SU-DHL-6 (cell line): ENCODE data around the gene ANKRD13D.

Source experiments
- H2AFZ ChIP-seq: fragments of 200-600 bp; sonication (generic); 2 replicates; pipeline ENCODE4 v1.6.1; 2014; ENCODE audit warnings: low read depth, mild to moderate bottlenecking, moderate library complexity, mixed read lengths, antibody characterized with exemption, low read length; ENCODE audit not compliant: severe bottlenecking
- H3F3A ChIP-seq: fragments of 200-600 bp; shearing (Covaris generic); 2 replicates; pipeline ENCODE4 v1.6.0; 2016; ENCODE audit warnings: antibody characterized with exemption, mild to moderate bottlenecking; ENCODE audit not compliant: insufficient read depth
- H3K27ac ChIP-seq: fragments of 200-600 bp; sonication (generic); 2 replicates; pipeline ENCODE4 v1.5.1; 2016; ENCODE audit warnings: low read depth, mild to moderate bottlenecking, low read length, moderate library complexity, mixed read lengths
- H3K27me3 ChIP-seq: fragments of 200-600 bp; sonication (generic), shearing (Covaris generic); 2 replicates; pipeline ENCODE4 v1.6.0; 2014; ENCODE audit warnings: mild to moderate bottlenecking, low read length
- H3K36me3 ChIP-seq: fragments of 200-600 bp; sonication (generic); 2 replicates; pipeline ENCODE4 v1.6.1; 2014; ENCODE audit warnings: mild to moderate bottlenecking, low read length, mixed read lengths
- H3K4me2 ChIP-seq: fragments of 300-600, 200-600 bp; shearing (Covaris generic), sonication (generic); 2 replicates; pipeline ENCODE4 v1.6.0; 2014; ENCODE audit warnings: low read length, low read depth, mild to moderate bottlenecking; ENCODE audit not compliant: poor library complexity, severe bottlenecking
- H3K4me3 ChIP-seq: fragments of 200-600 bp; sonication (generic); 2 replicates; pipeline ENCODE4 v1.5.1; 2014; ENCODE audit warnings: antibody characterized with exemption, low read length, mild to moderate bottlenecking, mixed read lengths; ENCODE audit not compliant: insufficient read depth, poor library complexity, severe bottlenecking
- H3K79me2 ChIP-seq: fragments of 200-600 bp; sonication (generic); 2 replicates; pipeline ENCODE4 v1.6.1; 2014; ENCODE audit warnings: mild to moderate bottlenecking, low read length, moderate library complexity; ENCODE audit not compliant: insufficient read depth
- H3K9ac ChIP-seq: fragments of 200-600 bp; sonication (generic); 2 replicates; pipeline ENCODE4 v1.7.0; 2014; ENCODE audit warnings: mild to moderate bottlenecking, low read length
- H3K9me2 ChIP-seq: fragments of 200-600 bp; sonication (generic); replicated peaks from 2 replicates; pipeline ENCODE4 v1.6.1; 2014; ENCODE audit warnings: low read length; ENCODE audit not compliant: insufficient read depth
- H3K9me3 ChIP-seq: fragments of 200-600 bp; sonication (generic); 2 replicates; pipeline ENCODE4 v1.6.1; 2014; ENCODE audit warnings: low read length, mixed read lengths; ENCODE audit not compliant: insufficient read depth
- H4K20me1 ChIP-seq: fragments of 200-600 bp; sonication (generic); 2 replicates; pipeline ENCODE4 v1.6.1; 2014; ENCODE audit warnings: low read depth, mild to moderate bottlenecking, antibody characterized with exemption, low read length, moderate library complexity, mixed read lengths
- CTCF ChIP-seq: fragments of 200-600 bp; sonication (generic); IDR thresholded peaks from one replicate; pipeline ENCODE4 v1.5.1; 2017; ENCODE audit warnings: antibody characterized with exemption, mild to moderate bottlenecking, low read length, moderate library complexity; ENCODE audit not compliant: insufficient read depth, poor library complexity, severe bottlenecking
- EZH2phosphoT487 ChIP-seq: fragments of 200-600 bp; sonication (generic), shearing (Covaris generic); conservative IDR thresholded peaks from 2 replicates; pipeline ENCODE4 v1.6.1; 2018; ENCODE audit warnings: mild to moderate bottlenecking, antibody characterized with exemption, low read length, moderate library complexity, mixed read lengths

ANKRD13D gene

GRCh38 chr11:67314218-67314617, 25.1 kb downstream of the ANKRD13D start:
- H3K9me2 ChIP-seq: no peaks in the 10 kb centered on the region
- H3K9ac ChIP-seq: no peak overlapping the region
- H3K36me3 ChIP-seq: no peaks in the 10 kb centered on the region
- H3K4me3 ChIP-seq: no peak overlapping the region
- no peak overlapping the region for H3K27ac ChIP-seq
- no peaks in the 10 kb centered on the region for H3K27me3 ChIP-seq
- H2AFZ ChIP-seq: no peak overlapping the region
- no peaks in the 10 kb centered on the region for H3K9me3 ChIP-seq
- H3K4me2 ChIP-seq: no peak overlapping the region
- H4K20me1 ChIP-seq: no peaks in the 10 kb centered on the region
- peaks cover 5% of the 10 kb centered on the region; the same call in 1 of the 2 replicates for H3F3A ChIP-seq
- no peaks in the 10 kb centered on the region for H3K79me2 ChIP-seq
- TF ChIP-seq CTCF: no peak
- no peak for TF ChIP-seq EZH2phosphoT487

DNA sequence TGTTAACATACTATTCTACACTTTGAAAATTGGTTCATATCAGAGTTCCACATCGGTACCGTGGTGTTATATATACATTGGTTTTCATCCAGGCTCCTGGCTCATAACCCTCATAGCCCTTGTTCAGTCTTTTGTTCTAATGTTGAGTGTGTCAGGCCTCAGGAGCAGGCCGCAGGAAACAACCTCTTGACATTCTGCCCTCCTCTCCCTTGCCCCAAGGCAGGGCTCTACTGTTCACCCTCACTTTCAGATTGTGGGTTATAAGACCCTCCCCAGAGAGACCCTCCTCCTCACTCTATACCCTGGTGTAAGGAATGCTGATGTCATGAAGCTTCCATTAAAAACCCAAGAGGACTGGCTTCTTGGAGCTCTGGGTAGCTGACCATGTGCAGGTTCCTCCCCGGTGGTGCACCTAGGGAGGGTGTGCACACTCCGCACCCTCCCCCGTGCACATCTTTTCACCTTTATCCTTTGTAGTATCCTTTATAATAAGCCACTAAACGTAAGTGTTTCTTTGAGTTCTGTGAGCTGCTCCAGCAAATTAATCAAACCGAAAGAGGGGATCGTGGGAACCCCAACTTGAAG, 26.3 kb downstream of the ANKRD13D start:
- Histone ChIP-seq H3K9ac (no peak overlapping the region), H3K27me3 (no peaks in the 10 kb centered on the region), H3K4me3 (no peak overlapping the region), H3K9me3 (no peaks in the 10 kb centered on the region), H3K9me2 (no peaks in the 10 kb centered on the region), H3K27ac (no peak overlapping the region), H4K20me1 (no peaks in the 10 kb centered on the region), H3F3A (peaks cover 5% of the 10 kb centered on the region; the same call in 1 of the 2 replicates), H3K4me2 (no peak overlapping the region), H3K36me3 (no peaks in the 10 kb centered on the region), H3K79me2 (no peaks in the 10 kb centered on the region), H2AFZ (no peak overlapping the region)
- TF ChIP-seq EZH2phosphoT487: no peak
- no peak for TF ChIP-seq CTCF

- H3K9me3 ChIP-seq: no peaks in the 10 kb centered on the region
- H3K4me3 ChIP-seq: peak overlapping the region; percentile 75
- TF ChIP-seq CTCF: no peak
- no peak for TF ChIP-seq EZH2phosphoT487
Measured at GRCh38 chr11:67316882-67317204, 27.7 kb downstream of the ANKRD13D start.

More at GRCh38 chr11:67316882-67317204, 27.7 kb downstream of the ANKRD13D start:
- H2AFZ ChIP-seq: peak overlapping the region; percentile 88
- H3K9me2 ChIP-seq: no peaks in the 10 kb centered on the region
- peaks cover 5% of the 10 kb centered on the region; the same call in 1 of the 2 replicates for H3F3A ChIP-seq
- H3K4me2 ChIP-seq: peak overlapping the region; percentile 84
- H3K27me3 ChIP-seq: no peaks in the 10 kb centered on the region
- no peaks in the 10 kb centered on the region for H3K79me2 ChIP-seq
- no peaks in the 10 kb centered on the region for H3K36me3 ChIP-seq
- H3K27ac ChIP-seq: peak overlapping the region; percentile 86
- H3K9ac ChIP-seq: peak overlapping the region; percentile 79
- no peaks in the 10 kb centered on the region for H4K20me1 ChIP-seq
